ES-I3 (cell line): ENCODE results near the gene RAB20.
"Not testable (repeated sequence)": the region's sequence is repeated elsewhere in the genome, so short reads cannot be mapped to it uniquely, and the experiment has no call there.

Experiments used
- H3K36me3 ChIP-seq: 2 replicates; pipeline ENCODE4 v1.6.1; 2013; ENCODE audit warnings: mild to moderate bottlenecking, low read length, control low read depth, moderate library complexity; ENCODE audit not compliant: insufficient read depth
- H3K4me1 ChIP-seq: 2 replicates; pipeline ENCODE4 v1.6.1; 2013; ENCODE audit warnings: mild to moderate bottlenecking, control low read depth, low read length; ENCODE audit not compliant: insufficient read depth
- H3K9ac ChIP-seq: 2 replicates; pipeline ENCODE4 v1.6.1; 2013; ENCODE audit warnings: low read depth, mild to moderate bottlenecking, low read length, moderate library complexity
- H3K9me3 ChIP-seq: 2 replicates; pipeline ENCODE4 v1.6.1; 2013; ENCODE audit warnings: mild to moderate bottlenecking, low read length, moderate library complexity; ENCODE audit not compliant: control insufficient read depth, insufficient read depth

RAB20 gene

GRCh38 chr13:110536006-110536693, 25.4 kb downstream of the RAB20 start:
- Histone ChIP-seq H3K9ac (no peak overlapping the region), H3K4me1 (peaks cover 9% of the 10 kb centered on the region; the same call in 1 of the 2 replicates), H3K9me3 (no peaks in the 10 kb centered on the region), H3K36me3 (peaks cover 2% of the 10 kb centered on the region; the same call in 1 of the 2 replicates)

GRCh38 chr13:110535526-110535925, 26.0 kb downstream of the RAB20 start:
- H3K9me3 ChIP-seq: no peaks in the 10 kb centered on the region
- peaks cover 10% of the 10 kb centered on the region; the same call in 1 of the 2 replicates for H3K4me1 ChIP-seq
- H3K9ac ChIP-seq: no peak overlapping the region
- H3K36me3 ChIP-seq: peaks cover 2% of the 10 kb centered on the region; the same call in 1 of the 2 replicates

GRCh38 chr13:110533771-110534670, 27.5 kb downstream of the RAB20 start:
- no peaks in the 10 kb centered on the region for H3K9me3 ChIP-seq
- no peak overlapping the region for H3K9ac ChIP-seq
- H3K4me1 ChIP-seq: peaks cover 16% of the 10 kb centered on the region; the same call in 1 of the 2 replicates
- H3K36me3 ChIP-seq: peaks cover 2% of the 10 kb centered on the region; the same call in 1 of the 2 replicates

GRCh38 chr13:110532258-110532657, 29.3 kb downstream of the RAB20 start:
- H3K4me1 ChIP-seq: peaks cover 16% of the 10 kb centered on the region; the same call in 1 of the 2 replicates
- H3K9ac ChIP-seq, H3K36me3 ChIP-seq, H3K9me3 ChIP-seq: not testable (repeated sequence)

GRCh38 chr13:110531671-110532083, 29.8 kb downstream of the RAB20 start:
- Histone ChIP-seq H3K9ac (no peak overlapping the region), H3K4me1 (peaks cover 16% of the 10 kb centered on the region; the same call in 1 of the 2 replicates), H3K9me3 (no peaks in the 10 kb centered on the region), H3K36me3 (peaks cover 2% of the 10 kb centered on the region; the same call in 1 of the 2 replicates)

GRCh38 chr13:110531100-110531499, 30.4 kb downstream of the RAB20 start:
- Histone ChIP-seq H3K9ac (no peak overlapping the region), H3K4me1 (peaks cover 16% of the 10 kb centered on the region; the same call in 1 of the 2 replicates), H3K36me3 (peaks cover under 1% of the 10 kb centered on the region; the same call in 1 of the 2 replicates), H3K9me3 (no peaks in the 10 kb centered on the region)

GRCh38 chr13:110529522-110530311, 31.8 kb downstream of the RAB20 start:
- Histone ChIP-seq H3K36me3 (no peaks in the 10 kb centered on the region), H3K4me1 (peaks cover 16% of the 10 kb centered on the region; the same call in 1 of the 2 replicates), H3K9ac (no peak overlapping the region), H3K9me3 (no peaks in the 10 kb centered on the region)

GRCh38 chr13:110528911-110529310, 32.6 kb downstream of the RAB20 start:
- no peaks in the 10 kb centered on the region for H3K9me3 ChIP-seq
- H3K4me1 ChIP-seq: peaks cover 16% of the 10 kb centered on the region; the same call in 1 of the 2 replicates
- no peaks in the 10 kb centered on the region for H3K36me3 ChIP-seq
- H3K9ac ChIP-seq: no peak overlapping the region

- no peaks in the 10 kb centered on the region; the same call in 1 of the 2 replicates for H3K36me3 ChIP-seq
- peaks cover 16% of the 10 kb centered on the region; the same call in 1 of the 2 replicates for H3K4me1 ChIP-seq
- no peaks in the 10 kb centered on the region for H3K9me3 ChIP-seq
- H3K9ac ChIP-seq: no peak overlapping the region
Observed at GRCh38 chr13:110528371-110528770, 33.2 kb downstream of the RAB20 start.

- peaks cover 5% of the 10 kb centered on the region for H3K36me3 ChIP-seq
- H3K9me3 ChIP-seq: no peaks in the 10 kb centered on the region
- H3K9ac ChIP-seq: no peak overlapping the region
- peaks cover 7% of the 10 kb centered on the region; the same call in 1 of the 2 replicates for H3K4me1 ChIP-seq
Observed at GRCh38 chr13:110525328-110526319, 35.9 kb downstream of the RAB20 start.

- H3K9me3 ChIP-seq: no peaks in the 10 kb centered on the region
- peaks cover 7% of the 10 kb centered on the region for H3K36me3 ChIP-seq
- H3K4me1 ChIP-seq: peaks cover 5% of the 10 kb centered on the region; the same call in 1 of the 2 replicates
- H3K9ac ChIP-seq: no peak overlapping the region
Observed at GRCh38 chr13:110524541-110525257, 36.8 kb downstream of the RAB20 start.

- Histone ChIP-seq H3K4me1 (no peaks in the 10 kb centered on the region), H3K9me3 (no peaks in the 10 kb centered on the region), H3K36me3 (peaks cover 7% of the 10 kb centered on the region), H3K9ac (no peak overlapping the region)
Observed at GRCh38 chr13:110523838-110524540, 37.5 kb downstream of the RAB20 start.
